MM.1S (cell line): ENCODE measurements around the gene ACTR3.

Source experiments
- DNase-seq: peaks from one replicate; pipeline ENCODE4 v3.0.0-alpha.2; 2015
- H2AFZ ChIP-seq: fragments of 300-600 bp; sonication (generic); 2 replicates; pipeline ENCODE4 v1.6.0; 2016; ENCODE audit warnings: antibody characterized with exemption, low read length
- H3F3A ChIP-seq: fragments of 300-600 bp; sonication (generic); 2 replicates; pipeline ENCODE4 v1.6.1; 2016; ENCODE audit warnings: mild to moderate bottlenecking, antibody characterized with exemption, low read length, moderate library complexity, mixed read lengths; ENCODE audit not compliant: insufficient read depth
- H3K27ac ChIP-seq: fragments of 300-600 bp; sonication (generic); 2 replicates; pipeline ENCODE4 v1.5.1; 2016; ENCODE audit warnings: mild to moderate bottlenecking, low read length
- H3K27me3 ChIP-seq: fragments of 300-600 bp; sonication (generic); replicated peaks from 2 replicates; pipeline ENCODE4 v1.6.0; 2016; ENCODE audit warnings: low read length; ENCODE audit not compliant: insufficient read depth
- H3K36me3 ChIP-seq: fragments of 300-600 bp; sonication (generic); replicated peaks from 2 replicates; pipeline ENCODE4 v1.6.1; 2016; ENCODE audit warnings: mild to moderate bottlenecking, low read length, mixed read lengths; ENCODE audit not compliant: insufficient read depth
- H3K4me1 ChIP-seq: fragments of 300-600 bp; sonication (generic); 2 replicates; pipeline ENCODE4 v1.6.1; 2016; ENCODE audit warnings: low read length, mixed read lengths
- H3K4me2 ChIP-seq: fragments of 300-600 bp; sonication (generic); 2 replicates; pipeline ENCODE4 v1.6.0; 2016; ENCODE audit warnings: low read depth, low read length
- H3K4me3 ChIP-seq: fragments of 300-600 bp; sonication (generic); 2 replicates; pipeline ENCODE4 v1.5.1; 2016; ENCODE audit warnings: low read length, mixed read lengths
- H3K79me2 ChIP-seq: fragments of 300-600 bp; sonication (generic); 2 replicates; pipeline ENCODE4 v1.6.1; 2016; ENCODE audit warnings: mixed run types, low read length, mixed read lengths
- H3K9ac ChIP-seq: fragments of 300-600 bp; sonication (generic); 2 replicates; pipeline ENCODE4 v1.6.1; 2016; ENCODE audit warnings: low read length, mixed read lengths
- H3K9me2 ChIP-seq: fragments of 300-600 bp; sonication (generic); replicated peaks from 2 replicates; pipeline ENCODE4 v1.6.1; 2016; ENCODE audit warnings: mild to moderate bottlenecking, low read length, mixed read lengths; ENCODE audit not compliant: insufficient read depth
- H3K9me3 ChIP-seq: fragments of 300-600 bp; sonication (generic); replicated peaks from 2 replicates; pipeline ENCODE4 v1.6.1; 2016; ENCODE audit warnings: mild to moderate bottlenecking, low read length, mixed read lengths; ENCODE audit not compliant: insufficient read depth
- H4K20me1 ChIP-seq: fragments of 300-600 bp; sonication (generic); 2 replicates; pipeline ENCODE4 v1.6.1; 2016; ENCODE audit warnings: mild to moderate bottlenecking, low read length, moderate library complexity, mixed read lengths; ENCODE audit not compliant: insufficient read depth
- CTCF ChIP-seq: fragments of 300-600 bp; sonication (generic); IDR thresholded peaks from 2 replicates; pipeline ENCODE4 v1.5.1; 2016; ENCODE audit warnings: antibody characterized with exemption, low read length, mixed read lengths
- EZH2 ChIP-seq: fragments of 300-600 bp; sonication (generic); optimal IDR thresholded peaks from 2 replicates; pipeline ENCODE3; 2017; ENCODE audit warnings: low read depth, mild to moderate bottlenecking, antibody characterized with exemption, low read length, mixed read lengths
- EZH2phosphoT487 ChIP-seq: fragments of 300-600 bp; sonication (generic); IDR thresholded peaks from 2 replicates; pipeline ENCODE4 v1.6.1; 2018; ENCODE audit warnings: antibody characterized with exemption, low read length

The ACTR3 gene

GRCh38 chr2:113979191-113980128 lies 89.6 kb downstream of the ACTR3 start:
- Histone ChIP-seq H3K4me2 (no peak overlapping the region), H4K20me1 (no peaks in the 10 kb centered on the region), H3K9me2 (no peaks in the 10 kb centered on the region), H3K4me1 (no peaks in the 10 kb centered on the region), H3K27me3 (no peaks in the 10 kb centered on the region), H3K4me3 (no peak overlapping the region), H3K9ac (no peak overlapping the region), H3K79me2 (no peaks in the 10 kb centered on the region), H3F3A (no peaks in the 10 kb centered on the region), H3K36me3 (no peaks in the 10 kb centered on the region), H3K27ac (no peak overlapping the region), H2AFZ (no peak overlapping the region), H3K9me3 (no peaks in the 10 kb centered on the region)
- TF ChIP-seq CTCF (peak; percentile 47), EZH2phosphoT487 (no peak)
- DNase-seq: no peak

GRCh38 chr2:113980946-113981345 lies 91.1 kb downstream of the ACTR3 start:
- H3K36me3 ChIP-seq: no peaks in the 10 kb centered on the region
- H3K27ac ChIP-seq: no peak overlapping the region
- no peak overlapping the region for H3K9ac ChIP-seq
- H3K4me3 ChIP-seq: no peak overlapping the region
- no peaks in the 10 kb centered on the region for H3F3A ChIP-seq
- no peaks in the 10 kb centered on the region for H3K9me3 ChIP-seq
- DNase-seq: no peak
- TF ChIP-seq EZH2phosphoT487 (no peak), EZH2 (no peak), CTCF (no peak)
- H4K20me1 ChIP-seq: no peaks in the 10 kb centered on the region
- no peaks in the 10 kb centered on the region for H3K4me1 ChIP-seq
- no peaks in the 10 kb centered on the region for H3K9me2 ChIP-seq
- no peaks in the 10 kb centered on the region for H3K79me2 ChIP-seq
- H2AFZ ChIP-seq: no peak overlapping the region
- no peak overlapping the region for H3K4me2 ChIP-seq
- H3K27me3 ChIP-seq: no peaks in the 10 kb centered on the region

GRCh38 chr2:113981404-113982134 lies 91.7 kb downstream of the ACTR3 start:
- no peaks in the 10 kb centered on the region for H3K27me3 ChIP-seq
- no peaks in the 10 kb centered on the region for H3K9me3 ChIP-seq
- no peaks in the 10 kb centered on the region for H3K79me2 ChIP-seq
- no peaks in the 10 kb centered on the region for H3K4me1 ChIP-seq
- H3K4me2 ChIP-seq: no peak overlapping the region
- H3F3A ChIP-seq: no peaks in the 10 kb centered on the region
- H3K9ac ChIP-seq: no peak overlapping the region
- H3K4me3 ChIP-seq: no peak overlapping the region
- no peaks in the 10 kb centered on the region for H4K20me1 ChIP-seq
- H3K27ac ChIP-seq: no peak overlapping the region
- no peak for DNase-seq
- H2AFZ ChIP-seq: no peak overlapping the region
- TF ChIP-seq CTCF (no peak), EZH2phosphoT487 (no peak), EZH2 (no peak)
- H3K9me2 ChIP-seq: no peaks in the 10 kb centered on the region
- H3K36me3 ChIP-seq: no peaks in the 10 kb centered on the region
